Ascending aorta (tissue), 2 donors: ENCODE results near the gene TLR9. TPM values are rescaled to one million over a fixed set of nuclear protein-coding genes. Genes with fewer than 3 reads are reported as not detected.

ENCODE experiments used
- DNase-seq, 2 donors: peaks; one replicate each; pipeline ENCODE4 v3.0.0-alpha.2; 2019; ENCODE audit warnings: low spot score in 2 of 2
- H3K27ac ChIP-seq, 2 donors: fragments of 200-600 bp; sonication (generic); one replicate each; pipeline ENCODE4 v1.5.1; 2016 to 2017; ENCODE audit warnings: mild to moderate bottlenecking in 1 of 2
- H3K27me3 ChIP-seq: fragments of 200-600 bp; sonication (generic); one replicate; pipeline ENCODE4 v1.5.1; 2017
- H3K36me3 ChIP-seq, 2 donors: fragments of 200-600 bp; sonication (generic); one replicate each; pipeline ENCODE4 v1.5.1; 2016
- H3K4me1 ChIP-seq, 2 donors: fragments of 200-600 bp; sonication (generic); one replicate each; pipeline ENCODE4 v1.5.1; 2016 to 2017; ENCODE audit warnings: mild to moderate bottlenecking in 1 of 2
- H3K4me3 ChIP-seq, 2 donors: fragments of 200-600 bp; sonication (generic); one replicate each; pipeline ENCODE4 v1.5.1; 2016 to 2017; ENCODE audit warnings: mild to moderate bottlenecking in 1 of 2
- H3K9me3 ChIP-seq, 2 donors: fragments of 200-600 bp; sonication (generic); one replicate each; pipeline ENCODE4 v1.5.1; 2016
- intact Hi-C: fragments of 100-400 bp; cut with DNase I; formaldehyde crosslinking; loops from one replicate; pipeline ENCODE4 v1.15.1; 2023
- total RNA-seq: library from RNA; depleted of rRNA; stranded (reverse); fragments of >200 nt; gene quantifications from one replicate; pipeline ENCODE4 v1.1.0, GENCODE V29; 2016
- TF ChIP-seq, protein P1 (sequence below), 3 experiments: fragments of 200-600 bp in 2 of 3; fragments of 450-650 bp in 1 of 3; sonication (generic) in 2 of 3; IDR thresholded peaks; one replicate each; pipeline ENCODE4 v1.5.1; 2016 to 2019; ENCODE audit warnings: antibody characterized with exemption in 3 of 3, mild to moderate bottlenecking in 1 of 3, moderate library complexity in 1 of 3

Gene TLR9
- total RNA-seq, 1 donor from 2014 or later, result not detected

DNA sequence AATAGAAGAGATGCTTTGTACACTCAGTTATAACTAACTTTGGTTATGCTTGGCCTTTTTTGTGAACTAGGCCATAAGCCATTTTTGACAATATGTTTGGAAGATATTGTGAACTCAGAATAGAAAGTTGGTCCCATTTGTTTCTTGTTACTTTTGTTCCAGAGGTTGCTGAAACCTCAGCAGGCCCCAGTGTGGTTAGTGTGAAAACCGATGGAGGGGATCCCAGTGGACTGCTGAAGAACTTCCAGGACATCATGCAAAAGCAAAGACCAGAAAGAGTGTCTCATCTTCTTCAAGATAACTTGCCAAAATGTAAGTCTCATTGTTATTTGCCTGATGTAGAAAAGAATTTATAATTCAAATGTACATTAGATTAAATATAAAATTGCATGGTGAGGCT, 21.7 kb downstream of the TLR9 start:
- TF ChIP-seq, protein P1, sequence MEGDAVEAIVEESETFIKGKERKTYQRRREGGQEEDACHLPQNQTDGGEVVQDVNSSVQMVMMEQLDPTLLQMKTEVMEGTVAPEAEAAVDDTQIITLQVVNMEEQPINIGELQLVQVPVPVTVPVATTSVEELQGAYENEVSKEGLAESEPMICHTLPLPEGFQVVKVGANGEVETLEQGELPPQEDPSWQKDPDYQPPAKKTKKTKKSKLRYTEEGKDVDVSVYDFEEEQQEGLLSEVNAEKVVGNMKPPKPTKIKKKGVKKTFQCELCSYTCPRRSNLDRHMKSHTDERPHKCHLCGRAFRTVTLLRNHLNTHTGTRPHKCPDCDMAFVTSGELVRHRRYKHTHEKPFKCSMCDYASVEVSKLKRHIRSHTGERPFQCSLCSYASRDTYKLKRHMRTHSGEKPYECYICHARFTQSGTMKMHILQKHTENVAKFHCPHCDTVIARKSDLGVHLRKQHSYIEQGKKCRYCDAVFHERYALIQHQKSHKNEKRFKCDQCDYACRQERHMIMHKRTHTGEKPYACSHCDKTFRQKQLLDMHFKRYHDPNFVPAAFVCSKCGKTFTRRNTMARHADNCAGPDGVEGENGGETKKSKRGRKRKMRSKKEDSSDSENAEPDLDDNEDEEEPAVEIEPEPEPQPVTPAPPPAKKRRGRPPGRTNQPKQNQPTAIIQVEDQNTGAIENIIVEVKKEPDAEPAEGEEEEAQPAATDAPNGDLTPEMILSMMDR (IDR thresholded peaks at IDR 0.05), result no peak
- peaks cover 0 to 6% of the 10 kb centered on the region in 2 donors for H3K4me1 ChIP-seq
- H3K36me3 ChIP-seq, result peaks cover 66 to 71% of the 10 kb centered on the region in 2 donors
- no peak overlapping the region for H3K4me3 ChIP-seq
- no peaks in the 10 kb centered on the region for H3K27me3 ChIP-seq
- H3K9me3 ChIP-seq, result no peaks in the 10 kb centered on the region
- intact Hi-C loops, result no loop called here
- no peak overlapping the region for H3K27ac ChIP-seq
- DNase-seq, result no peak

DNA sequence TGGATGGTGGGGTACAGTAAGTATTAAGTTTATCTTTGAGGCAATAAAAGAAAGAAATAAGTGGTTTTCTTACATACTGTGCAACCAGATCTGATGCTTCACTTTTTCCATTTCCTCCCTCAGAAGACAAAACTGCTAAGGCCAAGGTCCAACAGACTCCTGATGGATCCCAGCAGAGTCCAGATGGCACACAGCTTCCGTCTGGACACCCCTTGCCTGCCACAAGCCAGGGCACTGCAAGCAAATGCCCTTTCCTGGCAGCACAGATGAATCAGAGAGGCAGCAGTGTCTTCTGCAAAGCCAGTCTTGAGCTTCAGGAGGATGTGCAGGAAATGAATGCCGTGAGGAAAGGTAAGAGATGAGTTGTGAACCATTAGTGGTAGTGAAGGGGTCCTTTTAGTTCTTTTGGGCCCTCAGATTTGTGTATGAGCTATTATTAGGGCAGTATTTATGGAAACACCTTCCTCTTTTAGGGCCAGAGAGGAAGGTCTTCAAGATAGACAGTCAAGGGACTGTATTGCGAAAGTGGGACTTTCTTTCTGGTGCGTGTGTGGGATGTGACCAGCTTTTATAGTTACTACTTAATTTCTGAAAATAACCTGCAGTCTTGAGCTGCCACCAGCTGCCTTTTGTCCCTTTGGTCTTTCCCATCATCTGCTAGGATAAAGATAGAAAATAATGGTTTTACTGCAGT, 22.9 kb downstream of the TLR9 start:
- H3K9me3 ChIP-seq, result no peaks in the 10 kb centered on the region
- TF ChIP-seq, protein P1 (IDR thresholded peaks at IDR 0.05), result no peak
- H3K27ac ChIP-seq, result no peak overlapping the region
- no peak for DNase-seq
- intact Hi-C loops, result no loop called here
- peaks cover 0 to 7% of the 10 kb centered on the region in 2 donors for H3K4me1 ChIP-seq
- no peak overlapping the region for H3K4me3 ChIP-seq
- H3K36me3 ChIP-seq, result peaks cover 55 to 59% of the 10 kb centered on the region in 2 donors
- H3K27me3 ChIP-seq, result no peaks in the 10 kb centered on the region

DNA sequence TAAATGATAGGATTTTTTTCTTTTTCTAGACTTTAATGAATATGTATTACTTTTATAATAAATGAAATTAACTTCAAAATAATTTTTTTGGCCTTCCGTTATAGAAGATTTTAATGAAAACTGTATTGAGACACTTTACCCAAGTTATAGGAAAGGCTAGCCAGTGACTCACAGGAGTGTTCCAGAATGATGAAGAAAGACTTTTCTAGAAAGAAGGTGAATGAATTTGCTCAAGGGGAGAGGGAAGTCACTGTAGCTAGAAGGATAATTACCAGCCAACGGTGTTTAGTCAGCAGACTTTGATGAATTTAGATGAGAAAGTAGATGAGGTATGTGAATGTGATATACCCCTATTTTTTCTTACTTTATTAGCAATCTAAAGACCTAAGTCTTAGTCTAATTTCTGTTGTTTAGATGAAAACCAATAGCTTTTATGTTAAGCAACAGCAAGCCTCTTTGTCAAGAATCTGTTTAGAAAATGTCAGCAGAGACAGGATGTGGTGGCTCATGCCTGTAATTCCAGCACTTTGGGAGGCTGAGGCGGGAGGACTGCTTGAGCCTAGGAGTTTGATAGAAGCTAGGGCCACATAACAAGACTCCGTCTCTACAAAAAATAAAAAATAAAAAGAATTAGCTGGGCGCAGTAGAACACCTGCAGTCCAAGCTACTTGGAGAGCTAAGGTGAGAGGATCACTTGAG, 24.3 kb downstream of the TLR9 start:
- Histone ChIP-seq H3K27me3 (no peaks in the 10 kb centered on the region), H3K27ac (no peak overlapping the region), H3K4me1 (peaks cover 0 to 13% of the 10 kb centered on the region in 2 donors), H3K36me3 (peaks cover 41 to 48% of the 10 kb centered on the region in 2 donors), H3K4me3 (no peak overlapping the region), H3K9me3 (no peaks in the 10 kb centered on the region)
- intact Hi-C loops, result no loop called here
- DNase-seq, result no peak
- TF ChIP-seq, protein P1 (IDR thresholded peaks at IDR 0.05), result no peak

DNA sequence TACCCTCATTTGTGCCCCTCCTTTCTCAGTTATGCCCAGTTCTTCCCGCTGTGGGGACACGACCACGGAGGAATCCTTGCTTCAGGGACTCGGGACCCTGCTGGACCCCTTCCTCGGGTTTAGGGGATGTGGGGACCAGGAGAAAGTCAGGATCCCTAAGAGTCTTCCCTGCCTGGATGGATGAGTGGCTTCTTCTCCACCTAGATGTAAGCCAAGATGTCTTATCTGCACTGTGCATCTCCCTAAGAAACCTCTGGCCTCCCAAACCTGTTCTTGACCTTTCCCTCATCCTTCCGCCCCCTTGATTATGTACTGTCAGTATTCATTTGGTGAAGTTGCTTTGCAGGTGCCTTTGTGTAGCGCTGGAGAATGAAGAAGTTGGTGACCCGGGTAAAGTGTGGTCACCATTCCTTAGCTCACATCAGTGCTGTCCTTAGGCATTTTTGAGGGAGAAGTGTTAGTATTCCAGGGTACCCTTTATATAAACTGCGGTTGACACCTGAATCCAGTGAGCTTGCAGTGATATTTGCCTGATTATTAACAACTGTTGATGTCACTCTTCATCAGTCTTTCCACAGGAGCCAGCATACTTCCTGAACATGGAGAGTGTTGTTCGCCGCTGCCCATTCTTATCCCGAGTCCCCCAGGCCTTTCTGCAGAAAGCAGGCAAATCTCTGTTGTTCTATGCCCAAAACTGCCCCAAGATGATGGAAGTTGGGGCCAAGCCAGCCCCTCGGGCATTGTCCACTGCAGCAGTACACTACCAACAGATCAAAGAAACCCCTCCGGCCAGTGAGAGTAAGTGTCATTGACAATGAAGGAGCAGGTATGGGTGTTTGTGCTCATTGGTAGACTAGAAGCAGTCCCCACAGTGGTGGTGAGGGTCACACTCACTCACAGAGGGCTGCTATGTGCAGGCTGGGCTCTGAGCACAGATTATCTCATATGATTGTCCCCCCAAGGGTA, 26.5 kb downstream of the TLR9 start:
- peak overlapping the region; percentile 81 to 89 for H3K4me3 ChIP-seq
- no peaks in the 10 kb centered on the region for H3K9me3 ChIP-seq
- DNase-seq, result no peak
- peaks cover 0 to 13% of the 10 kb centered on the region in 2 donors for H3K4me1 ChIP-seq
- peak overlapping the region in 1 of 2 donors; percentile 70 for H3K27ac ChIP-seq
- H3K27me3 ChIP-seq, result no peaks in the 10 kb centered on the region
- peaks cover 20 to 26% of the 10 kb centered on the region in 2 donors for H3K36me3 ChIP-seq
- intact Hi-C loops, result loop anchor here (1.0 kb wide), 1 partner anchor 44 kb away; no protein-coding TSS in a partner anchor
- TF ChIP-seq, protein P1 (IDR thresholded peaks at IDR 0.05), result no peak
